CD4-positive, alpha-beta T cell (primary cell): ENCODE data around the gene MYRIP. TPM values are rescaled to one million over a fixed set of nuclear protein-coding genes. Genes with fewer than 3 reads are reported as not detected.
"Not testable (repeated sequence)": the region's sequence is repeated elsewhere in the genome, so short reads cannot be mapped to it uniquely, and the experiment has no call there.

Source experiments
- ATAC-seq: fragments of 200-7000 bp; cut with Tn5 transposase; one replicate; pipeline ENCODE4 v1.10.0; 2022; ENCODE audit warnings: mild to moderate bottlenecking; ENCODE audit not compliant: poor library complexity
- CTCF ChIA-PET: fragments of 350-600 bp; sonication (Branson Sonifier 250); formaldehyde crosslinking; loops from one replicate; lab custom pipeline; 2021; ENCODE audit warnings: antibody characterized with exemption, inconsistent platforms; lab: Charles Lee
- POLR2A ChIA-PET: fragments of 350-600 bp; sonication (Branson Sonifier 250); formaldehyde crosslinking; loops from one replicate; lab custom pipeline; 2021; ENCODE audit warnings: antibody characterized with exemption, inconsistent platforms; lab: Charles Lee
- DNase-seq, 14 experiments: peaks; one replicate each; pipeline ENCODE4 v3.0.0-alpha.2; 2013 to 2020; ENCODE audit warnings: mixed read lengths in 2 of 14
- H3K27ac ChIP-seq, 2 donors: one replicate each; pipeline versions ENCODE4 v1.5.1 to v1.7.0; 2013; ENCODE audit warnings: low read length in 2 of 2, low read depth in 1 of 2, mild to moderate bottlenecking in 1 of 2
- H3K27me3 ChIP-seq, 2 experiments: 1 replicate in 1 of 2; 2 replicates in 1 of 2; pipeline versions ENCODE4 v1.6.1 to v1.7.0; 2013; ENCODE audit warnings: low read length in 2 of 2, control low read depth in 1 of 2, mild to moderate bottlenecking in 1 of 2, moderate library complexity in 1 of 2; ENCODE audit not compliant: insufficient read depth in 2 of 2, control insufficient read depth in 1 of 2
- H3K36me3 ChIP-seq: one replicate; pipeline ENCODE4 v1.6.1; 2013; ENCODE audit warnings: low read length, control low read depth; ENCODE audit not compliant: insufficient read depth
- H3K4me1 ChIP-seq: one replicate; pipeline ENCODE4 v1.6.1; 2013; ENCODE audit warnings: low read length, control low read depth; ENCODE audit not compliant: insufficient read depth
- H3K4me3 ChIP-seq: one replicate; pipeline ENCODE4 v1.5.1; 2013; ENCODE audit warnings: mild to moderate bottlenecking, low read length, moderate library complexity
- H3K9me3 ChIP-seq, 2 experiments: 1 replicate in 1 of 2; 2 replicates in 1 of 2; pipeline versions ENCODE4 v1.6.1 to v1.7.0; 2013; ENCODE audit warnings: low read length in 2 of 2, mild to moderate bottlenecking in 2 of 2, control low read depth in 1 of 2, moderate library complexity in 1 of 2; ENCODE audit not compliant: control insufficient read depth in 1 of 2, insufficient read depth in 1 of 2
- H3K27ac Mint-ChIP-seq: one replicate; pipeline ENCODE4 v1.8.0; 2020; ENCODE audit warnings: mixed read lengths
- H3K27me3 Mint-ChIP-seq: one replicate; pipeline ENCODE4 v1.8.0; 2021; ENCODE audit warnings: mixed read lengths
- H3K36me3 Mint-ChIP-seq: one replicate; pipeline ENCODE4 v1.8.0; 2021; ENCODE audit warnings: low read depth, mixed read lengths
- H3K4me1 Mint-ChIP-seq: one replicate; pipeline ENCODE4 v1.8.0; 2021; ENCODE audit warnings: low read depth, mixed read lengths
- H3K4me3 Mint-ChIP-seq: one replicate; pipeline ENCODE4 v1.8.0; 2020; ENCODE audit warnings: mild to moderate bottlenecking, mixed read lengths
- H3K9me3 Mint-ChIP-seq: one replicate; pipeline ENCODE4 v1.8.0; 2020; ENCODE audit warnings: mixed read lengths
- intact Hi-C, 2 experiments: fragments of 100-400 bp; cut with DNase I in 1 of 2; cut with micrococcal nuclease in 1 of 2; formaldehyde crosslinking; loops; one replicate each; pipeline versions ENCODE4 v1.15.1 to v1.9.0; 2023 to 2025; cut with DNase I, micrococcal nuclease
- total RNA-seq, 174 experiments: library from RNA in 2 of 174; stranded (reverse) in 2 of 174; gene quantifications; one replicate each; pipeline ENCODE4 v1.2.3 and lab custom pipeline; 2021 to 2026
- TF ChIP-seq, protein P1 (sequence below): fragments of 200-600 bp; IDR thresholded peaks from one replicate; pipeline ENCODE4 v1.8.0; 2022; ENCODE audit warnings: antibody characterized with exemption, mild to moderate bottlenecking

MYRIP gene
- total RNA-seq, 2 experiments from 2014 or later, result not detected

- ChIA-PET POLR2A (no interaction called here), CTCF (no interaction called here)
- TF ChIP-seq, protein P1, sequence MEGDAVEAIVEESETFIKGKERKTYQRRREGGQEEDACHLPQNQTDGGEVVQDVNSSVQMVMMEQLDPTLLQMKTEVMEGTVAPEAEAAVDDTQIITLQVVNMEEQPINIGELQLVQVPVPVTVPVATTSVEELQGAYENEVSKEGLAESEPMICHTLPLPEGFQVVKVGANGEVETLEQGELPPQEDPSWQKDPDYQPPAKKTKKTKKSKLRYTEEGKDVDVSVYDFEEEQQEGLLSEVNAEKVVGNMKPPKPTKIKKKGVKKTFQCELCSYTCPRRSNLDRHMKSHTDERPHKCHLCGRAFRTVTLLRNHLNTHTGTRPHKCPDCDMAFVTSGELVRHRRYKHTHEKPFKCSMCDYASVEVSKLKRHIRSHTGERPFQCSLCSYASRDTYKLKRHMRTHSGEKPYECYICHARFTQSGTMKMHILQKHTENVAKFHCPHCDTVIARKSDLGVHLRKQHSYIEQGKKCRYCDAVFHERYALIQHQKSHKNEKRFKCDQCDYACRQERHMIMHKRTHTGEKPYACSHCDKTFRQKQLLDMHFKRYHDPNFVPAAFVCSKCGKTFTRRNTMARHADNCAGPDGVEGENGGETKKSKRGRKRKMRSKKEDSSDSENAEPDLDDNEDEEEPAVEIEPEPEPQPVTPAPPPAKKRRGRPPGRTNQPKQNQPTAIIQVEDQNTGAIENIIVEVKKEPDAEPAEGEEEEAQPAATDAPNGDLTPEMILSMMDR, result no peak
- no peaks in the 10 kb centered on the region for H3K36me3 ChIP-seq
- intact Hi-C loops, result no loop called here
- H3K4me3 Mint-ChIP-seq, result no peak overlapping the region
- no peak for ATAC-seq
- no peak overlapping the region for H3K4me3 ChIP-seq
- H3K27ac ChIP-seq, result no peak overlapping the region
- H3K4me1 Mint-ChIP-seq, result no peaks in the 10 kb centered on the region
- H3K9me3 ChIP-seq, result peaks cover 0 to 6% of the 10 kb centered on the region in 2 experiments
- H3K36me3 Mint-ChIP-seq, result no peaks in the 10 kb centered on the region
- no peaks in the 10 kb centered on the region for H3K27me3 ChIP-seq
- peaks cover 9% of the 10 kb centered on the region for H3K9me3 Mint-ChIP-seq
- H3K27ac Mint-ChIP-seq, result no peak overlapping the region
- no peaks in the 10 kb centered on the region for H3K4me1 ChIP-seq
- H3K27me3 Mint-ChIP-seq, result peaks cover 16% of the 10 kb centered on the region
- DNase-seq, result no peak
Observed at GRCh38 chr3:40130721-40131120, 321.3 kb downstream of the MYRIP start.

DNA sequence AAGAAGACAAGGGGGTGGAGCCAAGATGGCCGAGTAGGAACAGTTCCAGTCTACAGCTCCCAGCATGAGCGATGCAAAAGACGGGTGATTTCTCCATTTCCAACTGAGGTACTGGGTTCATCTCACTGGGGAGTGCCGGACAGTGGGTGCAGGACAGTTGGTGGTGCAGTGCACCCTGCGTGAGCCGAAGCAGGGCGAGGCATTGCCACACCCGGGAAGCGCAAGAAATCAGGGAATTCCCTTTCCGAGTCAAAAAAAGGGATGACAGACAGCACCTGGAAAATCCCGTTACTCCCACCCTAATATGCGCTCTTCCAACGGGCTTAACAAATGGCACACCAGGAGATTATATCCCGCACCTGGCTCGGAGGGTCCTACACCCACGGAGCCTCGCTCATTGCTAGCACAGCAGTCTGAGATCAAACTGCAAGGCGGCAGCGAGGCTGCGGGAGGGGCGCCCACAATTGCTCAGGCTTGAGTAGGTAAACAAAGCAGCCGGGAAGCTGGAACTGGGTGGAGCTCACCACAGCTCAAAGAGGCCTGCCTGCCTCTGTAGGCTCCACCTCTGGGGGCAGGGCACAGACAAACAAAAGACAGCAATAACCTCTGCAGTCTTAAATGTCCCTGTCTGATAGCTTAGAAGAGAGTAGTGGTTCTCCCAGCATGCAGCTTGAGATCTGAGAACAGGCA lies 324.6 kb downstream of the MYRIP start:
- H3K27me3 ChIP-seq, CTCF ChIA-PET, H3K36me3 ChIP-seq, H3K27ac ChIP-seq, POLR2A ChIA-PET, H3K4me1 ChIP-seq, ATAC-seq, H3K9me3 Mint-ChIP-seq, H3K36me3 Mint-ChIP-seq, H3K4me1 Mint-ChIP-seq, DNase-seq, H3K27ac Mint-ChIP-seq, H3K9me3 ChIP-seq, H3K4me3 Mint-ChIP-seq, H3K4me3 ChIP-seq, intact Hi-C loops: not testable (repeated sequence)
- H3K27me3 Mint-ChIP-seq, result peaks cover 16% of the 10 kb centered on the region

GRCh38 chr3:40137591-40138295 lies 328.3 kb downstream of the MYRIP start:
- peaks cover 10% of the 10 kb centered on the region for H3K9me3 Mint-ChIP-seq
- POLR2A ChIA-PET, result no interaction called here
- H3K4me1 Mint-ChIP-seq, result no peaks in the 10 kb centered on the region
- no peak overlapping the region for H3K4me3 Mint-ChIP-seq
- CTCF ChIA-PET, result no interaction called here
- intact Hi-C loops, result no loop called here
- no peaks in the 10 kb centered on the region for H3K27me3 ChIP-seq
- no peak overlapping the region for H3K4me3 ChIP-seq
- no peaks in the 10 kb centered on the region for H3K4me1 ChIP-seq
- H3K27me3 Mint-ChIP-seq, result peaks cover 13% of the 10 kb centered on the region
- H3K27ac Mint-ChIP-seq, result no peak overlapping the region
- H3K27ac ChIP-seq, result no peak overlapping the region
- H3K36me3 ChIP-seq, result no peaks in the 10 kb centered on the region
- no peaks in the 10 kb centered on the region for H3K36me3 Mint-ChIP-seq
- no peak for ATAC-seq
- no peak for DNase-seq
- TF ChIP-seq, protein P1, result no peak
- H3K9me3 ChIP-seq, result peaks cover 6% of the 10 kb centered on the region in 2 experiments
